GM12864 (cell line): ENCODE measurements around the gene GPR153.

Experiments
- DNase-seq: peaks from one replicate; pipeline ENCODE4 v3.0.0-alpha.2; 2011; ENCODE audit warnings: low read depth
- H3K4me3 ChIP-seq: 2 replicates; pipeline ENCODE4 v1.5.1; 2011; ENCODE audit warnings: mild to moderate bottlenecking, low read depth, low read length, control low read depth
- CTCF ChIP-seq: IDR thresholded peaks from 2 replicates; pipeline ENCODE4 v1.5.1; 2011; ENCODE audit warnings: low read depth, mild to moderate bottlenecking, moderate library complexity, low read length, control low read depth, inconsistent platforms; ENCODE audit errors: missing control alignments

GPR153 gene

GRCh38 chr1:6269720-6270400 lies 9.0 kb upstream of the GPR153 start:
- DNase-seq = no peak
- TF ChIP-seq CTCF = no peak
- no peak overlapping the region for H3K4me3 ChIP-seq

GRCh38 chr1:6269296-6269695 lies 8.4 kb upstream of the GPR153 start:
- no peak for DNase-seq
- TF ChIP-seq CTCF = no peak
- H3K4me3 ChIP-seq = no peak overlapping the region

GRCh38 chr1:6268415-6268814 lies 7.5 kb upstream of the GPR153 start:
- no peak for DNase-seq
- no peak for TF ChIP-seq CTCF
- no peak overlapping the region for H3K4me3 ChIP-seq

GRCh38 chr1:6267686-6268322 lies 6.9 kb upstream of the GPR153 start:
- DNase-seq = no peak
- no peak overlapping the region for H3K4me3 ChIP-seq
- TF ChIP-seq CTCF = no peak

- DNase-seq = no peak
- TF ChIP-seq CTCF = no peak
- no peak overlapping the region for H3K4me3 ChIP-seq
These were observed 5.7 kb upstream of the GPR153 start for GRCh38 chr1:6266641-6267040.

- no peak for TF ChIP-seq CTCF
- no peak for DNase-seq
- H3K4me3 ChIP-seq = no peak overlapping the region
These were observed 4.3 kb upstream of the GPR153 start for GRCh38 chr1:6265151-6265550.

- DNase-seq = no peak
- TF ChIP-seq CTCF = no peak
- no peak overlapping the region for H3K4me3 ChIP-seq
These were observed 2.8 kb upstream of the GPR153 start for GRCh38 chr1:6263716-6264115.
